Neural cell (in vitro differentiated cells): Measurements from ENCODE around the gene WDR49.

Experiments
- EZH2 ChIP-seq: fragments of 200-600, 300-800 bp; shearing (Covaris generic), sonication (generic); IDR thresholded peaks from 2 replicates; pipeline ENCODE4 v1.6.1; 2014; ENCODE audit warnings: antibody characterized with exemption, low read length, borderline replicate concordance, mild to moderate bottlenecking; ENCODE audit not compliant: insufficient read depth, poor library complexity, severe bottlenecking
- MXI1 ChIP-seq: fragments of 450-650 bp; conservative IDR thresholded peaks from 2 replicates; pipeline ENCODE4 v1.6.1; 2014; ENCODE audit warnings: antibody characterized with exemption, mild to moderate bottlenecking; ENCODE audit not compliant: poor library complexity, severe bottlenecking
- POLR2AphosphoS5 ChIP-seq: IDR thresholded peaks from 2 replicates; pipeline ENCODE4 v1.6.1; 2012
- RAD21 ChIP-seq: fragments of 450-650 bp; conservative IDR thresholded peaks from 2 replicates; pipeline ENCODE4 v1.6.1; 2014; ENCODE audit warnings: antibody characterized with exemption, mild to moderate bottlenecking, moderate library complexity
- SMC3 ChIP-seq: fragments of 450-650 bp; conservative IDR thresholded peaks from 2 replicates; pipeline ENCODE4 v1.6.1; 2014; ENCODE audit warnings: antibody characterized with exemption, mild to moderate bottlenecking, moderate library complexity; ENCODE audit not compliant: poor library complexity
- TF ChIP-seq, protein P1 (sequence below): fragments of 450-650 bp; IDR thresholded peaks from 2 replicates; pipeline ENCODE4 v1.5.1; 2014; ENCODE audit warnings: antibody characterized with exemption, mild to moderate bottlenecking, moderate library complexity; ENCODE audit not compliant: poor library complexity, severe bottlenecking
- TF ChIP-seq, protein P2 (sequence below): IDR thresholded peaks from 2 replicates; pipeline ENCODE4 v1.6.1; 2012; ENCODE audit warnings: borderline replicate concordance

DNA sequence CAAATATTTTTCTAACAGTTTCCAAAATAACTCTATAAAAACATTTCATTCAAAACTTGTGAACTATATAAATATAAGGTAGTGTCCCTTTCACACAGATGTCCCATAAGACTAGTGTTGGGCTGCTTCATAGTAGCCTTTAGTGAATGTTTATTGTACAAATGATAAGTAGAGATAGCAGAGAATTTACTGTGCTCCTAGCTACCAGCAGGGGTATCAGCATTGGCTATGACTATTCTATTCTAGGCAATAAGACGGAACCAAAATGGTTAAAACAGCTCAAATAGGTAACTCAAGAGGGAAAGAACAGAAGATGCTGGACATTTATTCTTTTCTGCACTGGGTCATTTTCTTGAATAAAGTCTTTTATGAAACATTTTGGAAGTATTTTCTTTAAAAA, 202.5 kb downstream of the WDR49 start:
- TF ChIP-seq, protein P1, sequence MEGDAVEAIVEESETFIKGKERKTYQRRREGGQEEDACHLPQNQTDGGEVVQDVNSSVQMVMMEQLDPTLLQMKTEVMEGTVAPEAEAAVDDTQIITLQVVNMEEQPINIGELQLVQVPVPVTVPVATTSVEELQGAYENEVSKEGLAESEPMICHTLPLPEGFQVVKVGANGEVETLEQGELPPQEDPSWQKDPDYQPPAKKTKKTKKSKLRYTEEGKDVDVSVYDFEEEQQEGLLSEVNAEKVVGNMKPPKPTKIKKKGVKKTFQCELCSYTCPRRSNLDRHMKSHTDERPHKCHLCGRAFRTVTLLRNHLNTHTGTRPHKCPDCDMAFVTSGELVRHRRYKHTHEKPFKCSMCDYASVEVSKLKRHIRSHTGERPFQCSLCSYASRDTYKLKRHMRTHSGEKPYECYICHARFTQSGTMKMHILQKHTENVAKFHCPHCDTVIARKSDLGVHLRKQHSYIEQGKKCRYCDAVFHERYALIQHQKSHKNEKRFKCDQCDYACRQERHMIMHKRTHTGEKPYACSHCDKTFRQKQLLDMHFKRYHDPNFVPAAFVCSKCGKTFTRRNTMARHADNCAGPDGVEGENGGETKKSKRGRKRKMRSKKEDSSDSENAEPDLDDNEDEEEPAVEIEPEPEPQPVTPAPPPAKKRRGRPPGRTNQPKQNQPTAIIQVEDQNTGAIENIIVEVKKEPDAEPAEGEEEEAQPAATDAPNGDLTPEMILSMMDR, result no peak
- TF ChIP-seq POLR2AphosphoS5 (no peak), EZH2 (no peak), MXI1 (no peak), SMC3 (no peak), RAD21 (no peak)
- TF ChIP-seq, protein P2, sequence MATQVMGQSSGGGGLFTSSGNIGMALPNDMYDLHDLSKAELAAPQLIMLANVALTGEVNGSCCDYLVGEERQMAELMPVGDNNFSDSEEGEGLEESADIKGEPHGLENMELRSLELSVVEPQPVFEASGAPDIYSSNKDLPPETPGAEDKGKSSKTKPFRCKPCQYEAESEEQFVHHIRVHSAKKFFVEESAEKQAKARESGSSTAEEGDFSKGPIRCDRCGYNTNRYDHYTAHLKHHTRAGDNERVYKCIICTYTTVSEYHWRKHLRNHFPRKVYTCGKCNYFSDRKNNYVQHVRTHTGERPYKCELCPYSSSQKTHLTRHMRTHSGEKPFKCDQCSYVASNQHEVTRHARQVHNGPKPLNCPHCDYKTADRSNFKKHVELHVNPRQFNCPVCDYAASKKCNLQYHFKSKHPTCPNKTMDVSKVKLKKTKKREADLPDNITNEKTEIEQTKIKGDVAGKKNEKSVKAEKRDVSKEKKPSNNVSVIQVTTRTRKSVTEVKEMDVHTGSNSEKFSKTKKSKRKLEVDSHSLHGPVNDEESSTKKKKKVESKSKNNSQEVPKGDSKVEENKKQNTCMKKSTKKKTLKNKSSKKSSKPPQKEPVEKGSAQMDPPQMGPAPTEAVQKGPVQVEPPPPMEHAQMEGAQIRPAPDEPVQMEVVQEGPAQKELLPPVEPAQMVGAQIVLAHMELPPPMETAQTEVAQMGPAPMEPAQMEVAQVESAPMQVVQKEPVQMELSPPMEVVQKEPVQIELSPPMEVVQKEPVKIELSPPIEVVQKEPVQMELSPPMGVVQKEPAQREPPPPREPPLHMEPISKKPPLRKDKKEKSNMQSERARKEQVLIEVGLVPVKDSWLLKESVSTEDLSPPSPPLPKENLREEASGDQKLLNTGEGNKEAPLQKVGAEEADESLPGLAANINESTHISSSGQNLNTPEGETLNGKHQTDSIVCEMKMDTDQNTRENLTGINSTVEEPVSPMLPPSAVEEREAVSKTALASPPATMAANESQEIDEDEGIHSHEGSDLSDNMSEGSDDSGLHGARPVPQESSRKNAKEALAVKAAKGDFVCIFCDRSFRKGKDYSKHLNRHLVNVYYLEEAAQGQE, result no peak
